ENCODE results near the gene NDRG3. TPM values are rescaled to one million over a fixed set of nuclear protein-coding genes. Genes with fewer than 3 reads are reported as not detected.

The NDRG3 gene
- total RNA-seq, 1 donor from 2014 or later, result 21.1 TPM

- no peak overlapping the region for H3K27ac ChIP-seq
Measured at GRCh38 chr20:36629719-36630681, 115.9 kb downstream of the NDRG3 start.

GRCh38 chr20:36628076-36628475, 117.8 kb downstream of the NDRG3 start:
- H3K36me3 ChIP-seq, result no peaks in the 10 kb centered on the region
- no peak overlapping the region for H3K4me3 ChIP-seq
- H3K4me1 ChIP-seq, result no peaks in the 10 kb centered on the region
- no peak overlapping the region for H3K27ac ChIP-seq
- H3K9me3 ChIP-seq, result no peaks in the 10 kb centered on the region
- H3K27me3 ChIP-seq, result no peaks in the 10 kb centered on the region
- DNase-seq (ENCODE audit: extremely low spot score in 2 of 2), result no peak
- TF ChIP-seq POLR2AphosphoS5 (IDR thresholded peaks at IDR 0.05; ENCODE audit: insufficient read depth in 1 of 2, low read depth in 1 of 2) (no peak), POLR2A (IDR thresholded peaks at IDR 0.05) (no peak)
- TF ChIP-seq, protein P1, sequence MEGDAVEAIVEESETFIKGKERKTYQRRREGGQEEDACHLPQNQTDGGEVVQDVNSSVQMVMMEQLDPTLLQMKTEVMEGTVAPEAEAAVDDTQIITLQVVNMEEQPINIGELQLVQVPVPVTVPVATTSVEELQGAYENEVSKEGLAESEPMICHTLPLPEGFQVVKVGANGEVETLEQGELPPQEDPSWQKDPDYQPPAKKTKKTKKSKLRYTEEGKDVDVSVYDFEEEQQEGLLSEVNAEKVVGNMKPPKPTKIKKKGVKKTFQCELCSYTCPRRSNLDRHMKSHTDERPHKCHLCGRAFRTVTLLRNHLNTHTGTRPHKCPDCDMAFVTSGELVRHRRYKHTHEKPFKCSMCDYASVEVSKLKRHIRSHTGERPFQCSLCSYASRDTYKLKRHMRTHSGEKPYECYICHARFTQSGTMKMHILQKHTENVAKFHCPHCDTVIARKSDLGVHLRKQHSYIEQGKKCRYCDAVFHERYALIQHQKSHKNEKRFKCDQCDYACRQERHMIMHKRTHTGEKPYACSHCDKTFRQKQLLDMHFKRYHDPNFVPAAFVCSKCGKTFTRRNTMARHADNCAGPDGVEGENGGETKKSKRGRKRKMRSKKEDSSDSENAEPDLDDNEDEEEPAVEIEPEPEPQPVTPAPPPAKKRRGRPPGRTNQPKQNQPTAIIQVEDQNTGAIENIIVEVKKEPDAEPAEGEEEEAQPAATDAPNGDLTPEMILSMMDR (IDR thresholded peaks at IDR 0.05), result no peak
- intact Hi-C loops (cut with DNase I), result no loop called here

More at GRCh38 chr20:36629719-36630681, 115.9 kb downstream of the NDRG3 start:
- intact Hi-C loops (cut with DNase I), result no loop called here
- DNase-seq (ENCODE audit: extremely low spot score in 2 of 2), result no peak
- no peak overlapping the region for H3K4me3 ChIP-seq
- no peaks in the 10 kb centered on the region for H3K27me3 ChIP-seq
- H3K4me1 ChIP-seq, result no peaks in the 10 kb centered on the region
- H3K9me3 ChIP-seq, result no peaks in the 10 kb centered on the region
- TF ChIP-seq, protein P1 (IDR thresholded peaks at IDR 0.05), result no peak
- TF ChIP-seq POLR2A (IDR thresholded peaks at IDR 0.05), result no peak
- TF ChIP-seq POLR2AphosphoS5 (IDR thresholded peaks at IDR 0.05; ENCODE audit: insufficient read depth in 1 of 2, low read depth in 1 of 2), result no peak
- H3K36me3 ChIP-seq, result no peaks in the 10 kb centered on the region

DNA sequence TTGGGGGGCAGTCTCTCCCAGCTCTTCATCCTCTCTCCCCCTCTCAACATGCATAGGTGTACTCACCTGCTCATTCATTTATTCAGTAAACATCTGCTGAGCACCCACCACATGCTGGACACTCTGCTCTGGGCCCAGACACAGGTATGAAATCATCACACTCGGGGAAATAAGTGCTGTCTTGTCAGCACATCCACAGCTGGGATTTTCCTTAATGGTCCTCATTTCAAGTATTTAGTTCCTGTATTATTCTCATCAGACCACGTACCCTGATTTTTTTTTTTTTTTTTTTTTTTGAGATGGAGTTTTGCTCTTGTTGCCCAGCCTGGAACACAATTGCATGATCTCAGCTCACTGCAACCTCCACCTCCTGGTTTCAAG, 121.0 kb downstream of the NDRG3 start:
- Histone ChIP-seq H3K9me3 (no peaks in the 10 kb centered on the region), H3K4me1 (no peaks in the 10 kb centered on the region), H3K36me3 (no peaks in the 10 kb centered on the region), H3K27me3 (no peaks in the 10 kb centered on the region), H3K4me3 (no peak overlapping the region), H3K27ac (no peak overlapping the region)
- no peak for DNase-seq (ENCODE audit: extremely low spot score in 2 of 2)
- intact Hi-C loops (cut with DNase I), result no loop called here
- TF ChIP-seq POLR2AphosphoS5 (IDR thresholded peaks at IDR 0.05; ENCODE audit: insufficient read depth in 1 of 2, low read depth in 1 of 2), result no peak
- TF ChIP-seq, protein P1 (IDR thresholded peaks at IDR 0.05), result no peak
- TF ChIP-seq POLR2A (IDR thresholded peaks at IDR 0.05), result no peak

- TF ChIP-seq POLR2AphosphoS5 (IDR thresholded peaks at IDR 0.05; ENCODE audit: insufficient read depth in 1 of 2, low read depth in 1 of 2), result no peak
- TF ChIP-seq, protein P1 (IDR thresholded peaks at IDR 0.05), result no peak
- no peak for TF ChIP-seq POLR2A (IDR thresholded peaks at IDR 0.05)
- no peak overlapping the region for H3K27ac ChIP-seq
- H3K27me3 ChIP-seq, result no peaks in the 10 kb centered on the region
- H3K4me3 ChIP-seq, result no peak overlapping the region
- H3K36me3 ChIP-seq, result no peaks in the 10 kb centered on the region
- intact Hi-C loops (cut with DNase I), result no loop called here
- H3K4me1 ChIP-seq, result no peaks in the 10 kb centered on the region
- H3K9me3 ChIP-seq, result no peaks in the 10 kb centered on the region
- no peak for DNase-seq (ENCODE audit: extremely low spot score in 2 of 2)
Measured at GRCh38 chr20:36624068-36624943, 121.6 kb downstream of the NDRG3 start.

All from vagina (tissue), 2 donors.